Calu3 (cell line): ENCODE results near the gene B3GNT8. TPM values are rescaled to one million over a fixed set of nuclear protein-coding genes. Genes with fewer than 3 reads are reported as not detected.

Source experiments
- BruUV-seq: library from RNA; stranded (reverse); fragments of 400-500 nt; replicated peaks from 2 replicates; lab custom pipeline; 2021; lab: Mats Ljungman, UMichigan
- CTCF ChIA-PET: fragments of 300-600 bp; sonication (Branson Sonifier 250); formaldehyde crosslinking; loops from one replicate; lab custom pipeline; 2022; ENCODE audit warnings: antibody characterized with exemption; lab: Charles Lee
- DNase-seq: peaks from one replicate; pipeline ENCODE4 v3.0.0; 2022
- H3K27ac Mint-ChIP-seq: one replicate; pipeline ENCODE4 v1.8.0; 2022; ENCODE audit warnings: mixed read lengths; ENCODE audit not compliant: unreplicated experiment
- H3K27me3 Mint-ChIP-seq: one replicate; pipeline ENCODE4 v1.8.0; 2022; ENCODE audit warnings: mixed read lengths; ENCODE audit not compliant: unreplicated experiment
- H3K36me3 Mint-ChIP-seq: one replicate; pipeline ENCODE4 v1.8.0; 2022; ENCODE audit warnings: mild to moderate bottlenecking, moderate library complexity, mixed read lengths; ENCODE audit not compliant: insufficient read depth, unreplicated experiment
- H3K4me1 Mint-ChIP-seq: one replicate; pipeline ENCODE4 v1.8.0; 2022; ENCODE audit warnings: mild to moderate bottlenecking, low read depth, mixed read lengths; ENCODE audit not compliant: unreplicated experiment
- H3K4me3 Mint-ChIP-seq: one replicate; pipeline ENCODE4 v1.8.0; 2022; ENCODE audit warnings: mild to moderate bottlenecking, low read depth, moderate library complexity, mixed read lengths; ENCODE audit not compliant: unreplicated experiment
- H3K9me3 Mint-ChIP-seq: one replicate; pipeline ENCODE4 v1.8.0; 2022; ENCODE audit warnings: low read depth, mixed read lengths; ENCODE audit not compliant: unreplicated experiment
- intact Hi-C: fragments of 100-400 bp; cut with micrococcal nuclease; formaldehyde crosslinking; loops from one replicate; pipeline ENCODE4 v1.10.0; 2022; ENCODE audit not compliant: unreplicated experiment
- total RNA-seq: library from RNA; stranded (reverse); gene quantifications from 2 replicates; pipeline ENCODE4 v1.2.3, GENCODE V29; 2022
- TF ChIP-seq, protein P1 (sequence below): fragments of 200-600 bp; IDR thresholded peaks from one replicate; pipeline ENCODE4 v1.8.0; 2022; ENCODE audit warnings: antibody characterized with exemption; ENCODE audit not compliant: unreplicated experiment

The B3GNT8 gene
- total RNA-seq, 1 experiment from 2014 or later: 0.19 TPM

DNA sequence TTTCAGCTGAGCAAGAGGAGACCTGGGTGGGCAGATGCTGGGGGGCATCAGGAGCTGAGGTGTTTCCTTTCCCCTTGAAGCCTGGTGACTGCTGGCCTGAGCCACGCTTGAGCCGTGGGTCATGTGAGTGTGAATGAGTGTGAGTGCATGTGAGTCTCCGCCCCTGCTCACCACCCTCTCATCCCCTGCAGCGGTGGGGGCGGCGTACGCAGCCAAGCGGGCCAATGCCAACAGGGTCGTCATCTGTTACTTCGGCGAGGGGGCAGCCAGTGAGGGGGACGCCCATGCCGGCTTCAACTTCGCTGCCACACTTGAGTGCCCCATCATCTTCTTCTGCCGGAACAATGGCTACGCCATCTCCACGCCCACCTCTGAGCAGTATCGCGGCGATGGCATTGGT, 5.2 kb downstream of the B3GNT8 start:
- peaks cover 5% of the 10 kb centered on the region for H3K4me1 Mint-ChIP-seq
- DNase-seq: no peak
- TF ChIP-seq, protein P1, sequence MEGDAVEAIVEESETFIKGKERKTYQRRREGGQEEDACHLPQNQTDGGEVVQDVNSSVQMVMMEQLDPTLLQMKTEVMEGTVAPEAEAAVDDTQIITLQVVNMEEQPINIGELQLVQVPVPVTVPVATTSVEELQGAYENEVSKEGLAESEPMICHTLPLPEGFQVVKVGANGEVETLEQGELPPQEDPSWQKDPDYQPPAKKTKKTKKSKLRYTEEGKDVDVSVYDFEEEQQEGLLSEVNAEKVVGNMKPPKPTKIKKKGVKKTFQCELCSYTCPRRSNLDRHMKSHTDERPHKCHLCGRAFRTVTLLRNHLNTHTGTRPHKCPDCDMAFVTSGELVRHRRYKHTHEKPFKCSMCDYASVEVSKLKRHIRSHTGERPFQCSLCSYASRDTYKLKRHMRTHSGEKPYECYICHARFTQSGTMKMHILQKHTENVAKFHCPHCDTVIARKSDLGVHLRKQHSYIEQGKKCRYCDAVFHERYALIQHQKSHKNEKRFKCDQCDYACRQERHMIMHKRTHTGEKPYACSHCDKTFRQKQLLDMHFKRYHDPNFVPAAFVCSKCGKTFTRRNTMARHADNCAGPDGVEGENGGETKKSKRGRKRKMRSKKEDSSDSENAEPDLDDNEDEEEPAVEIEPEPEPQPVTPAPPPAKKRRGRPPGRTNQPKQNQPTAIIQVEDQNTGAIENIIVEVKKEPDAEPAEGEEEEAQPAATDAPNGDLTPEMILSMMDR: no peak
- H3K27ac Mint-ChIP-seq: no peak overlapping the region
- peaks cover 43% of the 10 kb centered on the region for H3K36me3 Mint-ChIP-seq
- H3K4me3 Mint-ChIP-seq: no peak overlapping the region
- BruUV-seq: no TSS peak
- no peaks in the 10 kb centered on the region for H3K27me3 Mint-ChIP-seq
- intact Hi-C loops: no loop called here
- CTCF ChIA-PET: no interaction called here
- no peaks in the 10 kb centered on the region for H3K9me3 Mint-ChIP-seq

DNA sequence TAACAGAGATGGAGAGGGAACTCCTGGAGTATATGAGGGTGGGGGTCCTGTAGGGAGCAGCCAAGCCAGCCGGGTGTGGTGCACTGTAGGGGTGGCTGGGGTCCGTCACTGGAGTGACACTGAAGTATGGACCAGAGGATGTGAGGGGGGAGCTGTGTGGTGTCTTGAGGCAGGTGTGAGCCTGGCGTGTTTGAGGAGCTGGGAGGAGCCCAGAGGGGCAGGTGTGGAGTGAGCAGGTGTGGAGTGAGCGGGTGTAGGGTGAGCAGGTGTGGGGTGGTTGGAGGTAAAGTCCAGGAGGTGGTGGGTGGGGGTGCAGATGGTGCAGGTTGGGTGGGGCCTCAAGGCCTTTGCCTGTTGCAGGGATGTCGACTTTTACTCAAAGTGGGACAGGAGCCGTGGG, 5.9 kb downstream of the B3GNT8 start:
- no peak for DNase-seq
- Mint-ChIP-seq H3K36me3 (peaks cover 38% of the 10 kb centered on the region), H3K27me3 (no peaks in the 10 kb centered on the region), H3K4me1 (no peaks in the 10 kb centered on the region), H3K9me3 (no peaks in the 10 kb centered on the region), H3K27ac (no peak overlapping the region), H3K4me3 (no peak overlapping the region)
- CTCF ChIA-PET: no interaction called here
- intact Hi-C loops: no loop called here
- TF ChIP-seq, protein P1: no peak
- no TSS peak for BruUV-seq

DNA sequence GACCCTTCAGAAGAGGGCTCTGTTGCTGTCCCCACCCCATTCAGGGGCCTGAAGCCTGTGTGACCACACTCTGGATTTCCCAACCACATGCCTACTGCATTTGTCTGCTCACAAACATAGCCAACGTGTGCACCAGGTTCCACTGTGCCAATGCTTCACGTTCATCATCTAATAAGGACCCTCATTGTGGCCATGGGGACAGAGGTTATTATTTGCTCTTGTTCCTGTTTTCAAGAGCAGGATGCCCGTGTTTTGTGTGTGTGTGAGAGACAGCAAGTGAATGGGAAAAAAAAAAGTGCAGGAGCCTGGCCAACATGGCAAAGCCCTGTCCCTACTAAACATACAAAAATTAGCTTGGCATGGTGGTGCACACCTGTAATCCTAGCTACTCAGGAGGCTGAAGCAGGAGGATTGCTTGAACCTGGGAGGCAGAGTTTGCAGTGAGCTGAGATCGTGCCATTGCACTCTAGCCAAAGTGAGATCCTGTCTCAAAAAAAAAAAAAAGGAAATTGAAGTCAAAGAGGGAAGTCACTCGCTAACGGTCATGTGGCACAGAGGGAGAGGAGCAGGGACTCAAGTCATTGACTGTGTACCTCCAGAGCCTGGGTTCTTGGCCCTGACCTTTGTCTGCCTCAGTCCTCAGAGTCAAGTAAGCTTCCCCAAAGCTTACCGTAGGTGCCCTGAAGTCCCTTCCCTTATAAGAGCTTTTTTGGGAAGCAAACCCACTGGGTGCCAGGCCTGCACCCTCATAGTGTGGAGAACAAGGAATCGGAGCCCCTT, 6.9 kb downstream of the B3GNT8 start:
- Mint-ChIP-seq H3K4me1 (no peaks in the 10 kb centered on the region), H3K36me3 (peaks cover 35% of the 10 kb centered on the region), H3K27ac (no peak overlapping the region), H3K9me3 (no peaks in the 10 kb centered on the region), H3K27me3 (no peaks in the 10 kb centered on the region), H3K4me3 (no peak overlapping the region)
- intact Hi-C loops: no loop called here
- CTCF ChIA-PET: interaction anchor here (0.6 to 0.7 kb wide), 2 partner anchors 229 to 687 kb away, joined by 4 read pairs; no protein-coding TSS in a partner anchor
- no peak for DNase-seq
- no TSS peak for BruUV-seq
- TF ChIP-seq, protein P1: no peak

DNA sequence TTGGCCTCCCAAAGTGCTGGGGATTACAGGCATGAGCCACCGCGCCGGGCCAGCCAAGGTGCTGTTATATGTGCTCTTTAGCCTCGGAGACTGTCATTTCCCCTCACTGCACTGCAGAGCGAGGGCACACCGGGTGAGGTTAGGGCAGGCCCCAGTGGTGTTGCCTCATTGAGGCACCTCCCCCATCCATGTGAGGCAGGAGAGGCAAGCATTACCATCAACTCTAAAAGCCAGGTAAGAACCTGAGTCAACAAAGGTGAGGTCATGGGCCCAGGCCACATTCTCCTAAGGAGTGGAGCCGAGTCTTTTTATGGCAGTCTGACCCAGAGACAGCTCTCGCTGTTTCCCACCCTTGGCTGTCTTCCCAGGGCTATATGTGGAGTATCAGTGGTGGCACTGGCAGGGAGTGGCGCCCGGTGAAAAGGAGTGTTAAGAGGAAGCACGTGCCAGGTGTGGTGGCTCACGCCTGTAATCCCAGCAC, 10.9 kb downstream of the B3GNT8 start:
- intact Hi-C loops: no loop called here
- CTCF ChIA-PET: no interaction called here

More for the DNA sequence above, 10.9 kb downstream of the B3GNT8 start:
- H3K27me3 Mint-ChIP-seq: no peaks in the 10 kb centered on the region
- H3K4me3 Mint-ChIP-seq: no peak overlapping the region
- no peak for DNase-seq
- H3K36me3 Mint-ChIP-seq: peaks cover 26% of the 10 kb centered on the region
- no TSS peak for BruUV-seq
- no peak overlapping the region for H3K27ac Mint-ChIP-seq
- no peaks in the 10 kb centered on the region for H3K4me1 Mint-ChIP-seq
- TF ChIP-seq, protein P1: no peak
- H3K9me3 Mint-ChIP-seq: no peaks in the 10 kb centered on the region
